SU-DHL-6 (cell line): ENCODE measurements around the gene HTR6.
"Not testable (repeated sequence)": the region's sequence is repeated elsewhere in the genome, so short reads cannot be mapped to it uniquely, and the experiment has no call there.

Experiments
- H2AFZ ChIP-seq: fragments of 200-600 bp; sonication (generic); 2 replicates; pipeline ENCODE4 v1.6.1; 2014; ENCODE audit warnings: low read depth, mild to moderate bottlenecking, moderate library complexity, mixed read lengths, antibody characterized with exemption, low read length; ENCODE audit not compliant: severe bottlenecking
- H3F3A ChIP-seq: fragments of 200-600 bp; shearing (Covaris generic); 2 replicates; pipeline ENCODE4 v1.6.0; 2016; ENCODE audit warnings: antibody characterized with exemption, mild to moderate bottlenecking; ENCODE audit not compliant: insufficient read depth
- H3K27ac ChIP-seq: fragments of 200-600 bp; sonication (generic); 2 replicates; pipeline ENCODE4 v1.5.1; 2016; ENCODE audit warnings: low read depth, mild to moderate bottlenecking, low read length, moderate library complexity, mixed read lengths
- H3K27me3 ChIP-seq: fragments of 200-600 bp; sonication (generic), shearing (Covaris generic); 2 replicates; pipeline ENCODE4 v1.6.0; 2014; ENCODE audit warnings: mild to moderate bottlenecking, low read length
- H3K36me3 ChIP-seq: fragments of 200-600 bp; sonication (generic); 2 replicates; pipeline ENCODE4 v1.6.1; 2014; ENCODE audit warnings: mild to moderate bottlenecking, low read length, mixed read lengths
- H3K4me2 ChIP-seq: fragments of 300-600, 200-600 bp; shearing (Covaris generic), sonication (generic); 2 replicates; pipeline ENCODE4 v1.6.0; 2014; ENCODE audit warnings: low read length, low read depth, mild to moderate bottlenecking; ENCODE audit not compliant: poor library complexity, severe bottlenecking
- H3K4me3 ChIP-seq: fragments of 200-600 bp; sonication (generic); 2 replicates; pipeline ENCODE4 v1.5.1; 2014; ENCODE audit warnings: antibody characterized with exemption, low read length, mild to moderate bottlenecking, mixed read lengths; ENCODE audit not compliant: insufficient read depth, poor library complexity, severe bottlenecking
- H3K79me2 ChIP-seq: fragments of 200-600 bp; sonication (generic); 2 replicates; pipeline ENCODE4 v1.6.1; 2014; ENCODE audit warnings: mild to moderate bottlenecking, low read length, moderate library complexity; ENCODE audit not compliant: insufficient read depth
- H3K9ac ChIP-seq: fragments of 200-600 bp; sonication (generic); 2 replicates; pipeline ENCODE4 v1.7.0; 2014; ENCODE audit warnings: mild to moderate bottlenecking, low read length
- H3K9me2 ChIP-seq: fragments of 200-600 bp; sonication (generic); replicated peaks from 2 replicates; pipeline ENCODE4 v1.6.1; 2014; ENCODE audit warnings: low read length; ENCODE audit not compliant: insufficient read depth
- H3K9me3 ChIP-seq: fragments of 200-600 bp; sonication (generic); 2 replicates; pipeline ENCODE4 v1.6.1; 2014; ENCODE audit warnings: low read length, mixed read lengths; ENCODE audit not compliant: insufficient read depth
- H4K20me1 ChIP-seq: fragments of 200-600 bp; sonication (generic); 2 replicates; pipeline ENCODE4 v1.6.1; 2014; ENCODE audit warnings: low read depth, mild to moderate bottlenecking, antibody characterized with exemption, low read length, moderate library complexity, mixed read lengths
- EZH2phosphoT487 ChIP-seq: fragments of 200-600 bp; sonication (generic), shearing (Covaris generic); conservative IDR thresholded peaks from 2 replicates; pipeline ENCODE4 v1.6.1; 2018; ENCODE audit warnings: mild to moderate bottlenecking, antibody characterized with exemption, low read length, moderate library complexity, mixed read lengths
- TF ChIP-seq, protein P1 (sequence below): fragments of 200-600 bp; sonication (generic); IDR thresholded peaks from one replicate; pipeline ENCODE4 v1.5.1; 2017; ENCODE audit warnings: antibody characterized with exemption, mild to moderate bottlenecking, low read length, moderate library complexity; ENCODE audit not compliant: insufficient read depth, poor library complexity, severe bottlenecking

HTR6 gene

DNA sequence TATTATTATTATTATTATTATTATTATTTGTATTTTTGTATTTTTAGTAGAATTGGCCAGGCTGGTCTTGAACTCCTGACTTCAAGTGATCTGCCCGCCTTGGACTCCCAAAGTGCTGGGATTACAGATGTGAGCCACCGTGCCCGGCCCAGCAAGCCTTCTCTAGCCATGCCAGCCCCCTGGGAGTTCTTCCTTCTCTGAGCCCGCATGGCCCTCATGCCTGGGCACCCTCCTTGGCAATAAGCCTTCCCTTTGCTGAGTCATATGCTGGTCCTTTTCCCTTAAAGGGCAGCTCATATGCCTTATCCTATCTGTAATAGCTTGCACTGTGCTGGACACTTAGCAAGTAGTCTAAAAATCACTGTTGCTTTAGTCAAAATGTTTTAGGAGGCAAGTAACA lies 29.0 kb upstream of the HTR6 start:
- Histone ChIP-seq H3K27me3 (no peaks in the 10 kb centered on the region), H3K4me3 (no peak overlapping the region), H3K9me2 (no peaks in the 10 kb centered on the region), H3K9me3 (no peaks in the 10 kb centered on the region), H3K9ac (no peak overlapping the region), H4K20me1 (no peaks in the 10 kb centered on the region), H3K79me2 (no peaks in the 10 kb centered on the region), H3K4me2 (no peak overlapping the region), H2AFZ (no peak overlapping the region), H3K36me3 (no peaks in the 10 kb centered on the region), H3K27ac (no peak overlapping the region), H3F3A (no peaks in the 10 kb centered on the region)
- no peak for TF ChIP-seq EZH2phosphoT487
- TF ChIP-seq, protein P1, sequence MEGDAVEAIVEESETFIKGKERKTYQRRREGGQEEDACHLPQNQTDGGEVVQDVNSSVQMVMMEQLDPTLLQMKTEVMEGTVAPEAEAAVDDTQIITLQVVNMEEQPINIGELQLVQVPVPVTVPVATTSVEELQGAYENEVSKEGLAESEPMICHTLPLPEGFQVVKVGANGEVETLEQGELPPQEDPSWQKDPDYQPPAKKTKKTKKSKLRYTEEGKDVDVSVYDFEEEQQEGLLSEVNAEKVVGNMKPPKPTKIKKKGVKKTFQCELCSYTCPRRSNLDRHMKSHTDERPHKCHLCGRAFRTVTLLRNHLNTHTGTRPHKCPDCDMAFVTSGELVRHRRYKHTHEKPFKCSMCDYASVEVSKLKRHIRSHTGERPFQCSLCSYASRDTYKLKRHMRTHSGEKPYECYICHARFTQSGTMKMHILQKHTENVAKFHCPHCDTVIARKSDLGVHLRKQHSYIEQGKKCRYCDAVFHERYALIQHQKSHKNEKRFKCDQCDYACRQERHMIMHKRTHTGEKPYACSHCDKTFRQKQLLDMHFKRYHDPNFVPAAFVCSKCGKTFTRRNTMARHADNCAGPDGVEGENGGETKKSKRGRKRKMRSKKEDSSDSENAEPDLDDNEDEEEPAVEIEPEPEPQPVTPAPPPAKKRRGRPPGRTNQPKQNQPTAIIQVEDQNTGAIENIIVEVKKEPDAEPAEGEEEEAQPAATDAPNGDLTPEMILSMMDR: no peak

DNA sequence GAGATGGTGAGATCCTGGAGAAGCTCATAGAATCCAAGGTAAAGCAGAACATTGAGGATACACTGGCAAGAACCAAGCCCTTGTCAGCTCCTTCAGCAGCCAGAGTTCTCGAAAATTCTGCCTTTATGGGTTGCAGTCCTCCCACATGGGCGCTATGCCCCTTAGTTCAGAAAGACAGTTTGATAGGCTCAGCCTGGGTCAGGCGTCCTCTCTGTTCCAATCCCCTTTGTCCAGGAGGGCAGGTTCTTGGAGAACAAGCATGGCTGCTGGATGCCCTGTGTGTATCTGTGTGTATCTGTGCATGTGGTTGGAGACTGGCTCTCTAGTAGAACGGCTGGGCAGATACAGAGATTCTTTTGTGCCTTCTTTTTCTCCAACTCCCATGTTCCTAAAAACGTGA lies 28.6 kb upstream of the HTR6 start:
- no peak overlapping the region for H2AFZ ChIP-seq
- no peak for TF ChIP-seq EZH2phosphoT487
- TF ChIP-seq, protein P1: no peak
- no peak overlapping the region for H3K4me2 ChIP-seq
- no peaks in the 10 kb centered on the region for H3K9me3 ChIP-seq
- no peaks in the 10 kb centered on the region for H3K36me3 ChIP-seq
- no peaks in the 10 kb centered on the region for H3F3A ChIP-seq
- no peaks in the 10 kb centered on the region for H3K27me3 ChIP-seq
- H3K79me2 ChIP-seq: no peaks in the 10 kb centered on the region
- no peak overlapping the region for H3K9ac ChIP-seq
- H3K27ac ChIP-seq: no peak overlapping the region
- no peak overlapping the region for H3K4me3 ChIP-seq
- H3K9me2 ChIP-seq: no peaks in the 10 kb centered on the region
- H4K20me1 ChIP-seq: no peaks in the 10 kb centered on the region

DNA sequence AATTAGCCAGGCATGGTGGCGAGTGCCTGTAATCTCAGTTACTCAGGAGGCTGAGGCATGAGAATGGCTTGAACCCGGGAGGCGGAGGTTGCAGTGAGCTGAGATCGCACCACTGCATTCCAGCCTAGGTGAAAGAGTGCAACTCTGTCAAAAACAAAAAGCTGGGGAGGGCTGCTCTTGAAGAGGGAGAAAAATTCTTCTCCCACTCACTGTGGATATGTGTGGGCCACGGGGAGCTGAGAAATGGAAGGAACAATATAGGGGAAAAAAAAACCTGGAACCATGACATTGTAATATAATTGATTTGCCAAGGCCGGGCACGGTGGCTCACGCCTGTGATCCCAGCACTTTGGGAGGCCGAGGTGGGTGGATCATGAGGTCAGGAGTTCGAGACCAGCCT lies 27.9 kb upstream of the HTR6 start:
- not testable (repeated sequence) for H3K9ac ChIP-seq, H2AFZ ChIP-seq, H3K9me3 ChIP-seq, H4K20me1 ChIP-seq, H3K9me2 ChIP-seq, H3K79me2 ChIP-seq, H3F3A ChIP-seq, H3K4me2 ChIP-seq, H3K4me3 ChIP-seq, H3K27ac ChIP-seq, H3K36me3 ChIP-seq, H3K27me3 ChIP-seq

DNA sequence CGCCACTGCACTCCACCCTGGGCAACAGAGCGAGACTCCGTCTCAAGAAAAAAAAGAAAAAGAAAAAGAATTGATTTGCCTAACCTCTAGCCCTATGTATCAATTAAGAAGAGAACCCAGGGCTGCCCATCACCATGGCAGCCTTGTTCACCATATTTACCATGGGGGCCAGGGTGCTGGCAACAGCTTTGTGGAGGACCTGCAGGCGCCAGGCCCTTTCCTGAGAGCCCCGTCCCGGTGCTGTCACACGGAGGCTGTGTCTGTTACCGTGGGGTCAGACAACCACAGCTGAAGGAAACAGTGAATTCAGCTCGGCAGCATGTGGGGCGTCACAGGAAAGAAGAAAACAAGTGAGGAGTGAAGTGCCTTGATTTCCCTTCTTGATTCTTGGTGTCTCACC lies 27.1 kb upstream of the HTR6 start:
- H3K4me2 ChIP-seq: no peak overlapping the region
- H3K4me3 ChIP-seq: no peak overlapping the region
- H3F3A ChIP-seq: no peaks in the 10 kb centered on the region
- no peaks in the 10 kb centered on the region for H3K27me3 ChIP-seq
- H3K27ac ChIP-seq: no peak overlapping the region
- no peaks in the 10 kb centered on the region for H3K9me3 ChIP-seq
- H3K9ac ChIP-seq: no peak overlapping the region
- H3K36me3 ChIP-seq: no peaks in the 10 kb centered on the region
- no peaks in the 10 kb centered on the region for H3K79me2 ChIP-seq
- TF ChIP-seq EZH2phosphoT487: no peak
- TF ChIP-seq, protein P1: no peak
- no peaks in the 10 kb centered on the region for H3K9me2 ChIP-seq
- H4K20me1 ChIP-seq: no peaks in the 10 kb centered on the region
- H2AFZ ChIP-seq: no peak overlapping the region

DNA sequence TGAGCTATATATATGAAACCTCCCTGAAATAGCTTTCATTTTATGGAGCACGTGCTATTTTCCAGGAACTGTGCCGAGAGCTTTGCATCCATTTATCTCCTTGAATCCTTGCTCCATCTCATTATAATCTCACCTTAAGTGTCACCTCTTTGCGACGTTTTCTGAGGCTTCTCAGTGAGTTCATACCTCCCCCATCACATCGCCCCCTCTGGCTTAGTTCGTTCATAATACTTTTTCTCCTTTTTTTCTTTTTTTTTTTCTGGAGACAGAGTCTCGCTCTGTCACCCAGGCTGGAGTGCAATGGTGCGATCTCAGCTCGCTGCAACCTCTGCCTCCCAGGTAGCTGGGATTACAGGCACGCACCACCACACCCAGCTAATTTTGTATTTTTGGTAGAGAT lies 25.4 kb upstream of the HTR6 start:
- not testable (repeated sequence) for H3K9me3 ChIP-seq, H3K79me2 ChIP-seq, H3K27ac ChIP-seq, H2AFZ ChIP-seq, H3K9ac ChIP-seq, H3K36me3 ChIP-seq, H3K9me2 ChIP-seq, H3F3A ChIP-seq, H3K4me2 ChIP-seq, H4K20me1 ChIP-seq, H3K27me3 ChIP-seq, H3K4me3 ChIP-seq
